Fibroblast of lung (primary cell): Measurements from ENCODE around the gene PPIH.

Experiments used
- EZH2 ChIP-seq: IDR thresholded peaks from 2 replicates; pipeline ENCODE4 v1.5.1; 2012; ENCODE audit warnings: low read length, control low read depth, mild to moderate bottlenecking; ENCODE audit errors: missing control alignments
- TF ChIP-seq, protein P1 (sequence below), 2 donors: IDR thresholded peaks in 1 of 2; conservative IDR thresholded peaks in 1 of 2; 1 replicate in 1 of 2; 2 replicates in 1 of 2; pipeline ENCODE4 v1.5.1; 2011 to 2012; ENCODE audit warnings: low read length in 2 of 2, control low read depth in 1 of 2, inconsistent platforms in 1 of 2, low read depth in 1 of 2, mild to moderate bottlenecking in 1 of 2

DNA sequence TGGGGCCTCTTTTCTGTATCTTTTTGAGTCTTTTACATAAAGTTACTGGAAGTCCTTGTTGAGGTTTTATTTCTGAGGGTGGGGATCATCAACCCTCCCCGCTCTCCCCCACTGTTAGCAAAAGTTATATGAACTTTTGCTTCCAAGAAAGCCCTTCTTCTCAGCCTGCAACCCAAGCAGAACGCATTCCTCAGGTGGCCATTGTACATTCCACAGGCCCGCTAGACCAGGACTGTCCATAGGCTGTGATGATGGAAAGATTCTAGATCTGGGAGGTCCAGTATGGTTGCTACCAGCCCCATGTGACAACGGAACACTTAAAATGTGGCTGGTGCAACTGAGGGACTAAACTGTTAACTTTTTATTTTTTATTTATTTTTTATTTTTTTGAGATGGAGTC, 12.2 kb downstream of the PPIH start:
- TF ChIP-seq, protein P1, sequence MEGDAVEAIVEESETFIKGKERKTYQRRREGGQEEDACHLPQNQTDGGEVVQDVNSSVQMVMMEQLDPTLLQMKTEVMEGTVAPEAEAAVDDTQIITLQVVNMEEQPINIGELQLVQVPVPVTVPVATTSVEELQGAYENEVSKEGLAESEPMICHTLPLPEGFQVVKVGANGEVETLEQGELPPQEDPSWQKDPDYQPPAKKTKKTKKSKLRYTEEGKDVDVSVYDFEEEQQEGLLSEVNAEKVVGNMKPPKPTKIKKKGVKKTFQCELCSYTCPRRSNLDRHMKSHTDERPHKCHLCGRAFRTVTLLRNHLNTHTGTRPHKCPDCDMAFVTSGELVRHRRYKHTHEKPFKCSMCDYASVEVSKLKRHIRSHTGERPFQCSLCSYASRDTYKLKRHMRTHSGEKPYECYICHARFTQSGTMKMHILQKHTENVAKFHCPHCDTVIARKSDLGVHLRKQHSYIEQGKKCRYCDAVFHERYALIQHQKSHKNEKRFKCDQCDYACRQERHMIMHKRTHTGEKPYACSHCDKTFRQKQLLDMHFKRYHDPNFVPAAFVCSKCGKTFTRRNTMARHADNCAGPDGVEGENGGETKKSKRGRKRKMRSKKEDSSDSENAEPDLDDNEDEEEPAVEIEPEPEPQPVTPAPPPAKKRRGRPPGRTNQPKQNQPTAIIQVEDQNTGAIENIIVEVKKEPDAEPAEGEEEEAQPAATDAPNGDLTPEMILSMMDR (conservative IDR thresholded peaks at IDR 0.05 in 1 of 2, IDR thresholded peaks at IDR 0.05 in 1 of 2; ENCODE audit: low read depth in 1 of 2, low read length in 2 of 2), result no peak
- TF ChIP-seq EZH2, result no peak
